ENCODE results near the gene PPP1R11.

DNA sequence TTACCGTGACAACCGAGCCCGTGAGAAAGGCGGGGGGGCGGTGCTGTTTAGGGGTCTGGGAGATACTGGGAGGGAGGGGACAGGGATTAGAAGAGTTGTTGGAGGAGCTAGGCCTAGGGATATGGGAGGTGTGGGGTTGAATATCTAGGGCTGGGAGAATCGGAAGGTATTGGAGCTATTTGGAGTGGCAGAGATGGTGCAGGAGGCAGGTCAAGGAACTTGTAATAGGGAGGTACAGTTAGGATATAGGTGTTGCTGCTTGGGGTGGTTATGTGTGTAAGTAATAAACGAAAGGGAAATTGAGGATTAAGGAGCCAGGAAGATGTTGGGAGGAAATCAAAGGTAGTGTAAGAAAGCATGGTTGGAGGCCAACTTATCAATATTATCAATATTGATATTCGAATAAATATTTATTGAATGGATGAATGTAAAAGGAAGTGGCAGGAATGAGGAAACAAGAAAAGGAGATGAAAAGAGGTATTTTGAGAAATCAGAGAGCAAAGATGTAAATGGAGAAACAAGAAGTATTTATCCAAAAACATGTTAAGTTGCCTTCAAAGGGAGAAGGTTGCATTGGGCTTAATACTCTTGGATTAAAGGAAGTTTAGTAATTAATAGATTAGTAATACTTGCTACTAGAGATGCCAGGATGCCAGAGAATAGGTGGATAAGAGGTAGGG is 602 bp downstream of the PPP1R11 start:
- TF ChIP-seq, protein P1, sequence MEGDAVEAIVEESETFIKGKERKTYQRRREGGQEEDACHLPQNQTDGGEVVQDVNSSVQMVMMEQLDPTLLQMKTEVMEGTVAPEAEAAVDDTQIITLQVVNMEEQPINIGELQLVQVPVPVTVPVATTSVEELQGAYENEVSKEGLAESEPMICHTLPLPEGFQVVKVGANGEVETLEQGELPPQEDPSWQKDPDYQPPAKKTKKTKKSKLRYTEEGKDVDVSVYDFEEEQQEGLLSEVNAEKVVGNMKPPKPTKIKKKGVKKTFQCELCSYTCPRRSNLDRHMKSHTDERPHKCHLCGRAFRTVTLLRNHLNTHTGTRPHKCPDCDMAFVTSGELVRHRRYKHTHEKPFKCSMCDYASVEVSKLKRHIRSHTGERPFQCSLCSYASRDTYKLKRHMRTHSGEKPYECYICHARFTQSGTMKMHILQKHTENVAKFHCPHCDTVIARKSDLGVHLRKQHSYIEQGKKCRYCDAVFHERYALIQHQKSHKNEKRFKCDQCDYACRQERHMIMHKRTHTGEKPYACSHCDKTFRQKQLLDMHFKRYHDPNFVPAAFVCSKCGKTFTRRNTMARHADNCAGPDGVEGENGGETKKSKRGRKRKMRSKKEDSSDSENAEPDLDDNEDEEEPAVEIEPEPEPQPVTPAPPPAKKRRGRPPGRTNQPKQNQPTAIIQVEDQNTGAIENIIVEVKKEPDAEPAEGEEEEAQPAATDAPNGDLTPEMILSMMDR (IDR thresholded peaks at IDR 0.05), result no peak
- TF ChIP-seq POLR2A (IDR thresholded peaks at IDR 0.05), result no peak

Measured in right lobe of liver (tissue), 4 donors.